Body of pancreas (tissue), 4 donors: Measurements from ENCODE around the gene CNRIP1. TPM values are rescaled to one million over a fixed set of nuclear protein-coding genes. Genes with fewer than 3 reads are reported as not detected.

Experiments used
- ATAC-seq: fragments of 150-250 bp; one replicate; pipeline ENCODE4 v1.9.1; 2016
- DNase-seq, 4 donors: peaks; one replicate each; pipeline ENCODE4 v3.0.0-alpha.2; 2019
- H3K27ac ChIP-seq, 4 donors: fragments of 200-600 bp; sonication (generic); 1 replicate in 3 of 4; 2 replicates in 1 of 4; pipeline versions ENCODE4 v1.5.1 to v1.6.1; 2016 to 2019; ENCODE audit warnings: mild to moderate bottlenecking in 1 of 4, mixed read lengths in 1 of 4, moderate library complexity in 1 of 4
- H3K27me3 ChIP-seq, 2 donors: fragments of 200-600 bp; sonication (generic); one replicate each; pipeline ENCODE4 v1.6.0; 2016; ENCODE audit warnings: mild to moderate bottlenecking in 1 of 2
- H3K36me3 ChIP-seq, 2 donors: fragments of 200-600 bp; sonication (generic); replicated peaks in 1 of 2; 2 replicates each; pipeline ENCODE4 v1.5.1; 2016; ENCODE audit warnings: low read depth in 2 of 2; ENCODE audit not compliant: insufficient read depth in 1 of 2
- H3K4me1 ChIP-seq: fragments of 200-600 bp; sonication (generic); one replicate; pipeline ENCODE4 v1.6.0; 2016
- H3K4me3 ChIP-seq, 2 donors: fragments of 200-600 bp; sonication (generic); 1 replicate in 1 of 2; 2 replicates in 1 of 2; pipeline ENCODE4 v1.5.1; 2016 to 2019
- H3K9me3 ChIP-seq, 3 donors: fragments of 200-600 bp; sonication (generic); 1 replicate in 2 of 3; 2 replicates in 1 of 3; pipeline ENCODE4 v1.5.1; 2016
- POLR2A ChIP-seq, 3 donors: fragments of 450-650 bp; IDR thresholded peaks; one replicate each; pipeline ENCODE4 v1.6.1; 2016; ENCODE audit warnings: antibody characterized with exemption in 3 of 3, mild to moderate bottlenecking in 2 of 3
- WGBS, 2 donors: methylation state at CpG; one replicate each; pipeline ENCODE4 v1.1.5; 2017; 5-methylcytosine and 5-hydroxymethylcytosine counted together
- intact Hi-C: fragments of 100-400 bp; cut with DNase I; formaldehyde crosslinking; loops from one replicate; pipeline ENCODE4 v1.15.1; 2023
- total RNA-seq, 2 donors: library from RNA; depleted of rRNA; stranded (reverse); fragments of >200 nt; gene quantifications; one replicate each; pipeline ENCODE4 v1.1.0, GENCODE V29; 2016
- TF ChIP-seq, protein P1 (sequence below), 7 experiments: fragments of 450-650 bp in 4 of 7; fragments of 200-600 bp in 3 of 7; sonication (generic) in 3 of 7; IDR thresholded peaks; one replicate each; pipeline ENCODE4 v1.5.1; 2016 to 2019; ENCODE audit warnings: antibody characterized with exemption in 7 of 7

The CNRIP1 gene
- total RNA-seq, 2 donors from 2014 or later, result 2.6 to 5.7 TPM

DNA sequence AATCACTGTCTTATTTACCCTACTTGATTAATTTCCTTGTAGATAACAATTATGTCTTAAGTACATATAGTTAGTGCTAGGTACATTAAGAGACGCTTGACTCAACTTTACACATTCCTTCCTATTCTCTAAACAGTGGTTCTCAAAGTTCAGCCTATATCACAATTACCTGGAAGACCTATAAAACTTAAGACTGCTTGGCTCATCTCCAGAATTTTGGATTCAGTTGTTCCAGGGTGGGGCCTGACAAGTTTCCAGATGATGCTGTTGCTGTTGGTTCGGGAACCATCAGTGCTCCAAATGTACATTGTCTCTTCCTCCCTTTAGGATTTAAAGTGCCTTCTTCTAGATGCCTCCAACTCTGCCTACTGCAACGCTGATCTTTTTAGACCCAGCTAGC, 71.4 kb downstream of the CNRIP1 start:
- H3K36me3 ChIP-seq, result no peaks in the 10 kb centered on the region
- ATAC-seq (no peak), DNase-seq (no peak)
- no peak for TF ChIP-seq POLR2A (IDR thresholded peaks at IDR 0.05)
- TF ChIP-seq, protein P1, sequence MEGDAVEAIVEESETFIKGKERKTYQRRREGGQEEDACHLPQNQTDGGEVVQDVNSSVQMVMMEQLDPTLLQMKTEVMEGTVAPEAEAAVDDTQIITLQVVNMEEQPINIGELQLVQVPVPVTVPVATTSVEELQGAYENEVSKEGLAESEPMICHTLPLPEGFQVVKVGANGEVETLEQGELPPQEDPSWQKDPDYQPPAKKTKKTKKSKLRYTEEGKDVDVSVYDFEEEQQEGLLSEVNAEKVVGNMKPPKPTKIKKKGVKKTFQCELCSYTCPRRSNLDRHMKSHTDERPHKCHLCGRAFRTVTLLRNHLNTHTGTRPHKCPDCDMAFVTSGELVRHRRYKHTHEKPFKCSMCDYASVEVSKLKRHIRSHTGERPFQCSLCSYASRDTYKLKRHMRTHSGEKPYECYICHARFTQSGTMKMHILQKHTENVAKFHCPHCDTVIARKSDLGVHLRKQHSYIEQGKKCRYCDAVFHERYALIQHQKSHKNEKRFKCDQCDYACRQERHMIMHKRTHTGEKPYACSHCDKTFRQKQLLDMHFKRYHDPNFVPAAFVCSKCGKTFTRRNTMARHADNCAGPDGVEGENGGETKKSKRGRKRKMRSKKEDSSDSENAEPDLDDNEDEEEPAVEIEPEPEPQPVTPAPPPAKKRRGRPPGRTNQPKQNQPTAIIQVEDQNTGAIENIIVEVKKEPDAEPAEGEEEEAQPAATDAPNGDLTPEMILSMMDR (IDR thresholded peaks at IDR 0.05), result no peak
- no peak overlapping the region for H3K4me3 ChIP-seq
- no peaks in the 10 kb centered on the region for H3K9me3 ChIP-seq
- WGBS, 2 donors, result 64 to 69% methylated on average over 3 of the region's 3 CpGs
- H3K4me1 ChIP-seq, result peaks cover 70% of the 10 kb centered on the region
- H3K27ac ChIP-seq, result no peak overlapping the region
- no peaks in the 10 kb centered on the region for H3K27me3 ChIP-seq
- intact Hi-C loops, result no loop called here

DNA sequence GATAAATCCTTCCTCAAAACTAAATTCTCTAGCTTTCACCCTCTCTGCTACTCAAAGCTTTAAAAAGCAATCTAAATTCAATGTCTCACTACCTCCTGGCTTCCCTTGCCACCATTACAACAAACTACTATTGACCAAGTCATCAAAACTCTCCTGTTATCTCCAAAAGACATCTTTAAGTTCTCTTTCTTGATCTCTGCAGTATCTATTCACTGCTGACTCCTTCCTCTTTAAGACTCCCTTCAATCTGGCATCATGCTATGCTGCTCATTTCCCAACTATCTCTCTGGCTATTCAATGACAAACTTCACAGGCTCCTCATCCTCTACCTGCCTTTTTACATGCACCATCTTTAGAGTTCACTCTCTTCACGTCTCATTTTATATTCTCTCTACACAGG, 73.4 kb downstream of the CNRIP1 start:
- Histone ChIP-seq H3K36me3 (no peaks in the 10 kb centered on the region), H3K9me3 (no peaks in the 10 kb centered on the region), H3K4me3 (no peak overlapping the region), H3K27me3 (no peaks in the 10 kb centered on the region), H3K4me1 (peaks cover 73% of the 10 kb centered on the region), H3K27ac (no peak overlapping the region)
- no peak for DNase-seq
- intact Hi-C loops, result no loop called here
- TF ChIP-seq, protein P1 (IDR thresholded peaks at IDR 0.05), result no peak
- TF ChIP-seq POLR2A (IDR thresholded peaks at IDR 0.05), result no peak
- 72 to 94% methylated on average over 1 of the region's 1 CpG for WGBS, 2 donors
- ATAC-seq, result no peak

DNA sequence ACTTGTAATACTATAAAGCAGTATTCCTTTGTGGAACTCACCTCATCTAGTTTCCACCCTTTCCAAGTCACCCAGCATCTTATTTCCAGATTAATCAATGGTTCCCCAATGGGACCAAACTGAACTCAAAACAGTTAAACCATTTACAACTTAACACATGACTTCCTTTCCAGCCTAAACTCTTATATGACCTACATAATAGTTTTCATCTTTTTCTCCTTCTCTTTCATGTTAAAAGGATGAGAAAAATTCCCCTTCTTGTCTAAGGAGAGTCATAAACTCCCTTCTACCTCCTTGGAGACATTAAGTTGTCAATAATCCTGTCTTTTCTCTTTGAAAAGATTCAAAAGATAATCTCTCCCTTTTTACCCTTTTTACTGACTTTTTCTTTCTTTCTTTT, 74.1 kb downstream of the CNRIP1 start:
- ATAC-seq, result no peak
- TF ChIP-seq, protein P1 (IDR thresholded peaks at IDR 0.05), result no peak
- no peak for TF ChIP-seq POLR2A (IDR thresholded peaks at IDR 0.05)
- Histone ChIP-seq H3K4me3 (no peak overlapping the region), H3K27ac (no peak overlapping the region), H3K4me1 (peaks cover 77% of the 10 kb centered on the region), H3K27me3 (no peaks in the 10 kb centered on the region), H3K36me3 (no peaks in the 10 kb centered on the region), H3K9me3 (no peaks in the 10 kb centered on the region)
- no peak for DNase-seq
- intact Hi-C loops, result no loop called here

- Histone ChIP-seq H3K9me3 (no peaks in the 10 kb centered on the region), H3K4me3 (no peak overlapping the region), H3K27ac (no peak overlapping the region), H3K4me1 (peaks cover 72% of the 10 kb centered on the region), H3K36me3 (no peaks in the 10 kb centered on the region), H3K27me3 (no peaks in the 10 kb centered on the region)
- intact Hi-C loops, result no loop called here
- TF ChIP-seq POLR2A (IDR thresholded peaks at IDR 0.05), result no peak
- TF ChIP-seq, protein P1 (IDR thresholded peaks at IDR 0.05), result no peak
- ATAC-seq, result no peak
- no peak for DNase-seq
- WGBS, 2 donors, result 94% methylated on average over 4 of the region's 4 CpGs
Measured at GRCh38 chr2:68245066-68245465, 74.7 kb downstream of the CNRIP1 start.

DNA sequence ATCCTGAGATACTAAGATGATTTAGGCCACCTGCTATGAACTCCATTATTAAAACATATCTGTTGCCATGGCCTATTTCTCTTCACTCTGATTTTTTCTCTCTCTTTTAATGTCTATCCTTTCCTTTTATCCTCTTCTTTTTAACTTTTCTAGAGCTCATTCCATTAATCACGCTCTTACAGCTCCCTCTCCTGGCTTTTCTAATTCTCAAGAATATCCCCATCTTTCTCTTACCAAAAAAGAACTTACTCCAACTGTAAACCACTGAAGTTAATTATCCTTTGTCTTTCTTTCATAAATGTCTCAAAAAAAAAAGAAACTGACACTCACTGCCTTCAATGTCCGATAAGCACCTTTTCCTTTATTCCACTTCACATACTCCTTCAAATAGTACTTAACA, 75.3 kb downstream of the CNRIP1 start:
- H3K36me3 ChIP-seq, result no peaks in the 10 kb centered on the region
- peaks cover 70% of the 10 kb centered on the region for H3K4me1 ChIP-seq
- H3K9me3 ChIP-seq, result no peaks in the 10 kb centered on the region
- ATAC-seq, result no peak
- no peak overlapping the region for H3K4me3 ChIP-seq
- DNase-seq, result no peak
- intact Hi-C loops, result no loop called here
- WGBS, 2 donors, result 64 to 79% methylated on average over 2 of the region's 2 CpGs
- no peak for TF ChIP-seq POLR2A (IDR thresholded peaks at IDR 0.05)
- TF ChIP-seq, protein P1 (IDR thresholded peaks at IDR 0.05), result peak in 1 of 7 experiments; percentile 15
- no peak overlapping the region for H3K27ac ChIP-seq
- no peaks in the 10 kb centered on the region for H3K27me3 ChIP-seq
